ENCODE results near the gene ZBTB16. TPM values are rescaled to one million over a fixed set of nuclear protein-coding genes. Genes with fewer than 3 reads are reported as not detected.
A peak's percentile ranks its signal among the peaks of the same experiment; 100 is the strongest.

The ZBTB16 gene
- total RNA-seq, 1 donor from 2014 or later = 64.5 TPM

GRCh38 chr11:114236829-114237228 is 177.3 kb downstream of the ZBTB16 start:
- DNase-seq = no peak
- H3K9me3 ChIP-seq (replicated peaks) = no peaks in the 10 kb centered on the region
- peak overlapping the region; percentile 38 for H3K27ac ChIP-seq (replicated peaks)
- peaks cover 98% of the 10 kb centered on the region for H3K4me1 ChIP-seq
- peaks cover 20% of the 10 kb centered on the region for H3K36me3 ChIP-seq
- no peak for TF ChIP-seq CTCF (IDR thresholded peaks at IDR 0.05; ENCODE audit: borderline replicate concordance)
- no peaks in the 10 kb centered on the region for H3K27me3 ChIP-seq (ENCODE audit: low read depth)
- H3K4me3 ChIP-seq = no peak overlapping the region
- intact Hi-C loops (cut with micrococcal nuclease) = no loop called here

- Histone ChIP-seq H3K27me3 (ENCODE audit: low read depth) (no peaks in the 10 kb centered on the region), H3K4me1 (peaks cover 98% of the 10 kb centered on the region), H3K36me3 (peaks cover 28% of the 10 kb centered on the region), H3K9me3 (replicated peaks) (no peaks in the 10 kb centered on the region), H3K27ac (replicated peaks) (peak overlapping the region; percentile 38), H3K4me3 (no peak overlapping the region)
- intact Hi-C loops (cut with micrococcal nuclease) = no loop called here
- DNase-seq = no peak
- no peak for TF ChIP-seq CTCF (IDR thresholded peaks at IDR 0.05; ENCODE audit: borderline replicate concordance)
These were observed 178.1 kb downstream of the ZBTB16 start for GRCh38 chr11:114237321-114238280.

- no peaks in the 10 kb centered on the region for H3K27me3 ChIP-seq (ENCODE audit: low read depth)
- peaks cover 99% of the 10 kb centered on the region for H3K4me1 ChIP-seq
- peaks cover 42% of the 10 kb centered on the region for H3K36me3 ChIP-seq
- H3K4me3 ChIP-seq = no peak overlapping the region
- intact Hi-C loops (cut with micrococcal nuclease) = no loop called here
- no peak for TF ChIP-seq CTCF (IDR thresholded peaks at IDR 0.05; ENCODE audit: borderline replicate concordance)
- no peak for DNase-seq
- H3K9me3 ChIP-seq (replicated peaks) = no peaks in the 10 kb centered on the region
- H3K27ac ChIP-seq (replicated peaks) = peak overlapping the region; percentile 27
These were observed 180.2 kb downstream of the ZBTB16 start for GRCh38 chr11:114239753-114240161.

- Histone ChIP-seq H3K36me3 (peaks cover 61% of the 10 kb centered on the region), H3K9me3 (replicated peaks) (no peaks in the 10 kb centered on the region), H3K4me1 (peaks cover 78% of the 10 kb centered on the region), H3K27me3 (ENCODE audit: low read depth) (no peaks in the 10 kb centered on the region), H3K4me3 (no peak overlapping the region), H3K27ac (replicated peaks) (peak overlapping the region; percentile 77)
- intact Hi-C loops (cut with micrococcal nuclease) = no loop called here
- TF ChIP-seq CTCF (IDR thresholded peaks at IDR 0.05; ENCODE audit: borderline replicate concordance) = no peak
- DNase-seq = no peak
These were observed 182.5 kb downstream of the ZBTB16 start for GRCh38 chr11:114242032-114242431.

GRCh38 chr11:114243461-114244372 is 184.2 kb downstream of the ZBTB16 start:
- Histone ChIP-seq H3K4me3 (no peak overlapping the region), H3K4me1 (peaks cover 66% of the 10 kb centered on the region), H3K27ac (replicated peaks) (peak overlapping the region; percentile 77), H3K9me3 (replicated peaks) (no peaks in the 10 kb centered on the region), H3K27me3 (ENCODE audit: low read depth) (no peaks in the 10 kb centered on the region), H3K36me3 (peaks cover 76% of the 10 kb centered on the region)
- no peak for TF ChIP-seq CTCF (IDR thresholded peaks at IDR 0.05; ENCODE audit: borderline replicate concordance)
- intact Hi-C loops (cut with micrococcal nuclease) = no loop called here
- peak; percentile 67 for DNase-seq
